Right atrium auricular region (tissue), 2 donors: ENCODE data around the gene VGLL4. TPM values are rescaled to one million over a fixed set of nuclear protein-coding genes. Genes with fewer than 3 reads are reported as not detected.

Source experiments
- DNase-seq: peaks from one replicate; pipeline ENCODE4 v3.0.0-alpha.2; 2019; ENCODE audit warnings: low spot score
- H3K27ac ChIP-seq, 2 donors: fragments of 200-600 bp; sonication (generic); 1 replicate in 1 of 2; 2 replicates in 1 of 2; pipeline ENCODE4 v1.5.1; 2016 to 2019
- H3K27me3 ChIP-seq, 2 donors: fragments of 200-600 bp; sonication (generic); one replicate each; pipeline versions ENCODE4 v1.5.1 to v1.6.0; 2017 to 2019
- H3K36me3 ChIP-seq: fragments of 200-600 bp; sonication (generic); one replicate; pipeline ENCODE4 v1.5.1; 2016
- H3K4me1 ChIP-seq, 2 donors: fragments of 200-600 bp; sonication (generic); one replicate each; pipeline versions ENCODE4 v1.5.1 to v1.6.0; 2017 to 2019
- H3K4me3 ChIP-seq, 2 donors: fragments of 200-600 bp; sonication (generic); 1 replicate in 1 of 2; 2 replicates in 1 of 2; pipeline ENCODE4 v1.5.1; 2017 to 2019; ENCODE audit warnings: mild to moderate bottlenecking in 1 of 2, moderate library complexity in 1 of 2
- H3K9me3 ChIP-seq, 2 donors: fragments of 200-600 bp; sonication (generic); one replicate each; pipeline ENCODE4 v1.5.1; 2019
- CTCF ChIP-seq, 2 donors: fragments of 200-600 bp; sonication (generic); IDR thresholded peaks; one replicate each; pipeline ENCODE4 v1.5.1; 2019; ENCODE audit warnings: antibody characterized with exemption in 2 of 2
- total RNA-seq, 2 donors: library from RNA; depleted of rRNA; stranded (reverse); fragments of >200 nt; gene quantifications; one replicate each; pipeline ENCODE4 v1.1.0, GENCODE V29; 2016

Gene VGLL4
- total RNA-seq, 2 donors from 2014 or later = 30.2 to 64.6 TPM

DNA sequence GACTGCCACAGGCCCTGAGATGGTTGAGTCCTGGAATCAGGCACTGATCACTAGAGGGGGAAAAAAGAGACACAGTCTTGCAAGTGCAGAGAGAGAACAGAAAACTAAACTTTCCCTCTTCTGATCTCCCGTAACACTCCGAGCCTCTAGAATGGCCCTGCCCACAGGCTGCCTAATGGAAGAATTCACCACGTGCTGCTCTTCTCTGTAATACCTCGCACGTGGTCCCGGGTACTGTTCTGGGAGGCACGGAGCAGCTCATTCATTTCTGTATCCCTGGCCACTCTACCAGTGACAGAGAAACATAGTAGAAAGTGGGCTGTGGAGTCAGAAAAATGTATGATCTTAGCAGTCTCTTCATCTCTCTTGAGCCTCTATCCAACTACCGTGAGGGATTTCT lies 30.4 kb downstream of the VGLL4 start:
- DNase-seq = no peak
- H3K27ac ChIP-seq = no peak overlapping the region

DNA sequence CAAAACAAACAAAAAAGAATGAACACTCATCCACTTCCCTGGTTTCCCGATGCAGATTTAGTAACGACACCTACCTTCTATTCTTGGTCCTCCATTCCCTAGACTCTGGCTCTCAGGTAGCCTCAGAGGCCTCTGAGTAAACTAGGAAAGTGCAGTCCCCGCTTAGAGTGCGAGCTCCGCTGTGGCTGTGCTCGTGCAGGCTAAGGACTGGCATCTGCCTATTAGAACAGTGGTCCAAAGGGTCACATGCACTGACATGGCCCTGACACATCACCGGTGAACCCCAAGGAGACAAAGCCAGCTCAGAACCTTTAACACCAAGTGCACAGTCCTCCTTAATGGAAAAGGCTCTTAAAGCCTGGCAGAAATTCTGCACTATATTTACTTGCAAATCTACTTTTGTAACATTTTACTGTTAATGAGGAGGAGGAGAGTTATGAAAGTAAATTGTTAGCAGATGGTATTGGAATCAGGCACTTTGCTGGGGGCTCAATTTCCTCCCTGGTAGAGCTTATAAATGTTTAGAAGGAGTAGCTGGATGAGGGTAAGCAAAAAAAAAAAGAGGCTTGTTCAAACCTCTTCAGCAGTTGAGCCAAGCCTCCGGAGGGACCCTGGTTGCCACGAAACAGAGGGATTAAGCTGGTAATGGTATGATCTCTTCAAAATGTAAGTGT lies 31.1 kb downstream of the VGLL4 start:
- Histone ChIP-seq H3K4me1 (peaks cover 0 to 93% of the 10 kb centered on the region in 2 donors), H3K4me3 (no peak overlapping the region), H3K27ac (no peak overlapping the region), H3K27me3 (no peaks in the 10 kb centered on the region), H3K36me3 (no peaks in the 10 kb centered on the region), H3K9me3 (no peaks in the 10 kb centered on the region)
- DNase-seq = no peak
- TF ChIP-seq CTCF (IDR thresholded peaks at IDR 0.05) = no peak

More for the DNA sequence above, 30.4 kb downstream of the VGLL4 start:
- Histone ChIP-seq H3K27me3 (no peaks in the 10 kb centered on the region), H3K36me3 (no peaks in the 10 kb centered on the region), H3K4me1 (peaks cover 0 to 86% of the 10 kb centered on the region in 2 donors), H3K4me3 (no peak overlapping the region), H3K9me3 (no peaks in the 10 kb centered on the region)
- TF ChIP-seq CTCF (IDR thresholded peaks at IDR 0.05) = no peak

DNA sequence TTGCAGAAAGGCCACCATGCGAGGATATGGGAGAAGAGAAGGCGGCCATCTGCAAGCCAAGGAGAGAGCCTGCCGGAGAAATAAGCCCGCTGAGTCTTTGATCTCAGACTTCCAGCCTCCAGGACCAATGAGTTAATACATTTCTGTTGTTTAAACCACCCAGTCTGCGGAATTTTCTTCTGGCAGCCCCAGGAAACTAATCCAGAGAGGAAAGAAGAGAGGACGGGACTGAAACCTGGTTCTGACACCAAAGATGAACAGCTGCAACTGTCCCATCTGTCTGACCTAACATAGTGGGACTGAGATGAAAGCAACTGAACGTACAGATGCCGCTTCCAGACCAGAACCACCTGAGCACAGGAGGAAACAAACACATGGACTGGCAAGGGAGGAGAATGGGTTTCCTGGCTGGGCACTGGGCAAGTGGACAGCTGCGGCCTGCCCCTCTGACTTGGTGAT lies 32.3 kb downstream of the VGLL4 start:
- no peak for DNase-seq
- TF ChIP-seq CTCF (IDR thresholded peaks at IDR 0.05) = no peak
- Histone ChIP-seq H3K9me3 (no peaks in the 10 kb centered on the region), H3K27ac (peak overlapping the region in 1 of 2 donors; percentile 24), H3K4me1 (peaks cover 0 to 91% of the 10 kb centered on the region in 2 donors), H3K4me3 (no peak overlapping the region), H3K36me3 (no peaks in the 10 kb centered on the region), H3K27me3 (no peaks in the 10 kb centered on the region)

GRCh38 chr3:11610700-11611275 lies 32.9 kb downstream of the VGLL4 start:
- no peak overlapping the region for H3K4me3 ChIP-seq
- H3K4me1 ChIP-seq = peaks cover 0 to 91% of the 10 kb centered on the region in 2 donors
- no peak for TF ChIP-seq CTCF (IDR thresholded peaks at IDR 0.05)
- no peaks in the 10 kb centered on the region for H3K9me3 ChIP-seq
- no peak for DNase-seq
- no peaks in the 10 kb centered on the region for H3K27me3 ChIP-seq
- peak overlapping the region; percentile 15 to 35 for H3K27ac ChIP-seq
- H3K36me3 ChIP-seq = no peaks in the 10 kb centered on the region

DNA sequence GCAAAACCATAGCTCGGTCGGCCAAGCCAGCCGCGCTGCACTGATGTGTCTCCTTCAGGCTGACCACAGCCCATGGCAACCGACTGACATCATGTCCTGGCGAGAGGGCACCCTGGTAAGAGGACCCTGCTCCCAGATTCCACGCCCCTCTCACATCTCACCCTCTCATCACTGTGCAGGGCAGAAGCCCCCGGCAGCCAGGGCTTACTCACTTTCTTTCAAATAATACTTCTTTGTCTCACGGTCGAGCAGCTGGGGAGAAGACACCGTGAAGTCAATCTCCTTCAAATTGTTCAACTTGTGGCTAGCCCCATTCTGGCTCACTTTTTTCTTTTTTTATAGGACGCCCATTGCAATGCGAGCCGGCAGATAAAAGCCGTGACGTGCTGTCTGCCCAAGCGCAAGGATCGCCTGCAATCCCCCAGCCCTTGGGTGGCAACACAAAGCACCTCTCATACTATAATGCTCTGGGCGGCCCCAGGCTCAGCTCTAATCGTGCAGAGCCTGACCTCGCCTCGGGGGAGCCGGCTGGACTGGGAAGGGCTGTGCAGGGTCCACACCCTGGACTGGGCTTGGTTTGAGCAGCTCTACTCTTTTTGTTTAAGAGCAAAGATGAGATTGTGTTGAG lies 33.6 kb downstream of the VGLL4 start:
- H3K36me3 ChIP-seq = no peaks in the 10 kb centered on the region
- H3K4me3 ChIP-seq = peak overlapping the region in 1 of 2 donors; percentile 14
- no peaks in the 10 kb centered on the region for H3K9me3 ChIP-seq
- H3K27me3 ChIP-seq = no peaks in the 10 kb centered on the region
- peak overlapping the region; percentile 35 to 45 for H3K27ac ChIP-seq
- no peak for TF ChIP-seq CTCF (IDR thresholded peaks at IDR 0.05)
- peak; percentile 77 for DNase-seq
- H3K4me1 ChIP-seq = peaks cover 0 to 91% of the 10 kb centered on the region in 2 donors
